ENCODE measurements around the gene CDHR2.

The CDHR2 gene

DNA sequence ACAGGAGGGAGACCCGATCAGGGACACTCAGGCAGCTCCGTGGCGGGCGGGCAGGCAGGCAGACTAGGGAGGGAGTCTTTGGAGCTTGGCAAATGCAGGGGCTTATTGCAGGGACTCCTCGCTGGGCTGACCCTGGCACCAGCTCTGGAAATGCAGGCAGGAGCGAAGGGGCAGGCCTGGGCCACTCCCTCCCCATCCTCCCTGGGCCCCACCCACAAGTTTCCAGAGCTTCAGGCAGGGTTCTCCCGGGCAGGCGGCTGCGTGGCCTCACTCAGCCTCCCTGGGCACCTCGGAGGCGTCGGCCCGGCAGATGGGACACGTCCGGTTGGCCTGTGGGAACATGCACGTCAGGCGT, 20.4 kb upstream of the CDHR2 start:
- H3K36me3 ChIP-seq, result peaks cover 61% of the 10 kb centered on the region
- no peak for TF ChIP-seq Cebpa-rat (IDR thresholded peaks at IDR 0.05)
- peak overlapping the region; percentile 98 for H3K27ac ChIP-seq
- H4K20me1 ChIP-seq, result peaks cover 72% of the 10 kb centered on the region
- H3K9me3 ChIP-seq, result no peaks in the 10 kb centered on the region
- H3K4me2 ChIP-seq, result peak overlapping the region; percentile 96
- H3K27me3 ChIP-seq, result no peaks in the 10 kb centered on the region
- H3K9ac ChIP-seq, result peak overlapping the region; percentile 78
- H3K4me1 ChIP-seq, result peaks cover 69% of the 10 kb centered on the region
- peak overlapping the region; percentile 52; the same call in 1 of the 2 replicates for H3K4me3 ChIP-seq

DNA sequence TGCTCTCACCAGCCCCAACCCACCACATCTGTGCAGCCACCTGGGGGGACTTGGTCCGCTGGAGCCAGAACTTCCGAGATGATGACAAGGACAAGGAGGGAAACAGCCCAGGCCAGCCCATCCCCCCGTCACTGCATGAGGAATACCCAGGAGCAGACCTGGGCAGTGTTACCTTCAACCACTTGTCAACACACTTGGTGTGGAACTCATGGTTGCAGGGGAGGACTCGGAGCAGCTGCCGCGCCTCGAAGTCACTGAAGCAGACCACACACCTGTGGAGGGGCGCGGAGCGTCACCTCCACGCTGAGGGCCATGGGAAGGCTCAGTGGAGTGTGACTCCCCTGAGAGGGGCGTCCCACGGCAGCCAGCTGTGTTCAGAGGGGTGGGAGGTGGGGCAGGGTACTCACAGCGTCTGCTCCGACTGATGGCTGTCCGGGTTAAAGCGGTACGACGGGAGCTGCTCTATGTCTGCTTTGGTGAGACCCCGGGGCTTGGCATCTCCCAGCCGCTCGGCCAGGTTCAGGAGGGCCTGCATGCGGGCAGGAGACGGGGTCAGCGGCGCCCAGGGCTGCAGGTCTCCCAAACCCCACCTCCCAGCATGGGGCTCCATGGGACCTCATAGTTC, 19.9 kb upstream of the CDHR2 start:
- Histone ChIP-seq H3K4me3 (peak overlapping the region; percentile 52), H3K9me3 (no peaks in the 10 kb centered on the region), H3K9ac (peak overlapping the region; percentile 78), H3K4me2 (peak overlapping the region; percentile 96), H3K4me1 (peaks cover 73% of the 10 kb centered on the region), H4K20me1 (peaks cover 77% of the 10 kb centered on the region), H3K27me3 (no peaks in the 10 kb centered on the region), H3K36me3 (peaks cover 61% of the 10 kb centered on the region), H3K27ac (peak overlapping the region; percentile 98)
- no peak for TF ChIP-seq Cebpa-rat (IDR thresholded peaks at IDR 0.05)

DNA sequence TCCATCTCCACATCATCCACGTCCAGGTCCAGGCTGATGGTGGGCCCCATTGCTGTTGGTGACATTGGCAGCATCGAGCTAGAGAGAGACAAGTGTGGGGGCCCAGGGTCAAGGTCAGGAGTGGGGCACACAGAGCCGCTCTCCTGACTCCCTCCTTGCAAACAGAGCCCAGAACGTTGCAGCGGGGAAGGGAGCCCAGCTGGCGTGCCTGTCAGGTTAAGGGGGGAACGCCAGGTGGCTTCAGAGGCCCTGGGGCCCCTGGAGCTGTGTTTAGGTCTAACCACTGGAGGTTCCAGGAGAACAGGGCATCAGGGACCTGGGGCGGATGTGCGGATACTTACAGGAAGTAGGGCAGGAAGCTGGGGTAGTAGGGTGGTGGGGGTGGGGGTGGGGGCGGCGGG, 19.4 kb upstream of the CDHR2 start:
- TF ChIP-seq Cebpa-rat (IDR thresholded peaks at IDR 0.05), result no peak
- Histone ChIP-seq H3K9me3 (no peaks in the 10 kb centered on the region), H3K4me1 (peaks cover 79% of the 10 kb centered on the region), H3K36me3 (peaks cover 61% of the 10 kb centered on the region), H3K4me3 (peak overlapping the region; percentile 52), H3K4me2 (peak overlapping the region; percentile 96), H3K27ac (peak overlapping the region; percentile 98), H3K9ac (peak overlapping the region; percentile 78), H3K27me3 (no peaks in the 10 kb centered on the region), H4K20me1 (peaks cover 82% of the 10 kb centered on the region)

DNA sequence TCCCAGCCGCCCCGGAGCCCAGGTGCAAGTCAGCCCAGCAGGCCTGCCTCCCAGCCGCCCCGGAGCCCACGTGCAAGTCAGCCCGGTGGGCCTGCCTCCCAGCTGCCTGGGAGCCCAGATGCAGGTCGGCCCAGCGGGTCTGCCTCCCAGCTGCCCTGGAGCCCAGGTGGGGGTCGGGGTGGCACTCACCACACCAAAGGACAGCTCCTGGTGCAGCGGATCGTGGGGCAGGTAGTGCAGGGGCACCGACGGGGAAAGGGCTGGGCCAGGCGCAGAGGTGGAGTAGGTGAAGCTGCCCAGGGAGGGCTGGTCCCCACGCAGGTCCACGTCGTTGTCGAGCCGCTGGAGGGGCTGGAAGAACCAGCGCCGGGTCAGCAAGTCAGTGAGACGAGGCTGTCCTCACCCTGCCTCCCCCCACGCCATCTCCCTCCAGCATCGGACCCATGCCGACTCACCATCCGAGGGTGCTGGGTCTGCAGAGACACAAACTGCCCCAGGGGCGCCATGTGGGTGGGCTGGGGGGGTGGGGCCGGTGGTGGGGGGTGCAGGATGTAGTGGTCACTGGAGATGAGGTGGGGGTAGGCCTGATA, 18.7 kb upstream of the CDHR2 start:
- no peaks in the 10 kb centered on the region for H3K9me3 ChIP-seq
- H4K20me1 ChIP-seq, result peaks cover 85% of the 10 kb centered on the region
- H3K4me3 ChIP-seq, result peak overlapping the region; percentile 54; the same call in 1 of the 2 replicates
- peak overlapping the region; percentile 60; the same call in 1 of the 2 replicates for H3K9ac ChIP-seq
- no peaks in the 10 kb centered on the region for H3K27me3 ChIP-seq
- TF ChIP-seq Cebpa-rat (IDR thresholded peaks at IDR 0.05), result no peak
- H3K4me1 ChIP-seq, result peaks cover 86% of the 10 kb centered on the region
- peak overlapping the region; percentile 90 for H3K27ac ChIP-seq
- peak overlapping the region; percentile 99 for H3K4me2 ChIP-seq
- peaks cover 55% of the 10 kb centered on the region for H3K36me3 ChIP-seq

DNA sequence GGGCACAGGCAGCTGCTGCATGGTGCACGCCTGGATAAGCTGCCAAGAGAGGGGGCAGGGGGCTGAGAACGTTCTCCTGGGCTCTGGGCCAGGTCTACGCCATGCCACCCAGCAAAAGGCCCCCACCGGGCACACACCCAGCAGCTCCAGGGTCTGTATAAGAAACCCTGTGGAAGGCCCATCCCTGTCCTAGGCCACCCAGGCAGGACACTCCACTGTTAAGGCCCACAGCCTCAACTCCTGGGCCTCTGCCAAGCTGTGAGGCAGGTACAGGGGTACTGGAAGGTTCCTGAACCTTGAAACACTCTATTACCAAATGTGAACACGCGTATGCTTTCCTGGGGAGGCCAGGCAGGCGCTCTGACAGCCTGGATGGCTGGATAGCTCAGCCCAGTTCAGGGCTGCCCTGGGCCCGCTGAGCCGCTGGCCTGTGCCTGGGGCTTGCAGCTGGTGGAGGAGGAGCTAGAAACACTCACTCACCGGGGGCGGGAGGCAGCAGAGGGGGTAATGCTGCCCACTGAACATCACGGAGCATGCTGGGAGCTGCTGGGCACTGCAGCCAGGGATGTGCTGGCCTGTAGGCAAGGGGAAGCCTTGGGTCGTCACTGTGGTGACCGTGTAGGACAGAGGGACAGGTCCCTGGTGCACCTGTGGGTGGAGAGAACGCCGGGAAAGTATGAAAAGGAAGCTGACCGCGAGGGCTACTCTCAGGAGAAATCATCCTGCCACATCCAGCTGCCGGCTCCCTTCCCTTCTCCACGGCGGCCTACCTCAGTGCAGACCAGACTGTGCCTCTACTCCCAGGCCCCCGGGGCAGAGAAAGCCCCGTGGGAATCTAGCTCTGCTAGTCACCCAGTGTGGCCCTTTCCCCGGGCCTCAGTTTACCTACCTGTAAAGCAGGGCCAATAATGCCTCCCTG, 17.9 kb upstream of the CDHR2 start:
- H4K20me1 ChIP-seq, result peaks cover 84% of the 10 kb centered on the region
- peak overlapping the region; percentile 69 for H3K9ac ChIP-seq
- H3K4me2 ChIP-seq, result peak overlapping the region; percentile 99
- peak overlapping the region; percentile 54 for H3K4me3 ChIP-seq
- H3K9me3 ChIP-seq, result no peaks in the 10 kb centered on the region
- peak overlapping the region; percentile 90 for H3K27ac ChIP-seq
- peaks cover 49% of the 10 kb centered on the region for H3K36me3 ChIP-seq
- no peak for TF ChIP-seq Cebpa-rat (IDR thresholded peaks at IDR 0.05)
- H3K27me3 ChIP-seq, result no peaks in the 10 kb centered on the region
- H3K4me1 ChIP-seq, result peaks cover 89% of the 10 kb centered on the region

DNA sequence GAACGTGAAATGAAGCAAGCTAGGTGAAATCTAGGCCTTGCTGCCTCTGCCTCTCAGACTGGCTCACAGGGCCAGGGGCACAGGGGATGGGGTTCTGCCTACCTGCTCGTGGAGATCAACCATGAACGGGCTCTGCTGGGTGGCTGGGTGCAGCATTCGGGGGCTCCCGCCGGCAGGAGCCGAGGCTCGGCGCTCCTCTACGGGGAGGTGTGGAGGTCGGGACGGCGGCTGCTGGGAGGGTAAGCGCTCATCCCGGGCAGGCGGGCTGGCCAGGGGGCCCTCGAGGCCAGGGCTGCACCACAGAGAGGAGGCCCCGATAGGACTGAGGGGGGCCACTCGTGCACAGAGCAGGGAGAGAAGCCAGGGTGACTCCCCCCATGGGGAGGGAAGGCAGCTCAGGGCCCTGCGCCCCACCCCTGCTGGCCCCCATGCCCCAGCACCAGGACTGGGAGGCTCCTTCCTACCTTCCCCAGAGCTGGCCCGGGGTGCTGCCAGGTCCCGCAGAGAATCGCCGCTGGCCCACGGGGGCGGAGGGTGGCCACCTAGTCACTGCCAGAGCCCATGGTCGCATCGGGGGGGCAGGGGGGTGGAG, 17.1 kb upstream of the CDHR2 start:
- peaks cover 41% of the 10 kb centered on the region for H3K36me3 ChIP-seq
- no peak for TF ChIP-seq Cebpa-rat (IDR thresholded peaks at IDR 0.05)

DNA sequence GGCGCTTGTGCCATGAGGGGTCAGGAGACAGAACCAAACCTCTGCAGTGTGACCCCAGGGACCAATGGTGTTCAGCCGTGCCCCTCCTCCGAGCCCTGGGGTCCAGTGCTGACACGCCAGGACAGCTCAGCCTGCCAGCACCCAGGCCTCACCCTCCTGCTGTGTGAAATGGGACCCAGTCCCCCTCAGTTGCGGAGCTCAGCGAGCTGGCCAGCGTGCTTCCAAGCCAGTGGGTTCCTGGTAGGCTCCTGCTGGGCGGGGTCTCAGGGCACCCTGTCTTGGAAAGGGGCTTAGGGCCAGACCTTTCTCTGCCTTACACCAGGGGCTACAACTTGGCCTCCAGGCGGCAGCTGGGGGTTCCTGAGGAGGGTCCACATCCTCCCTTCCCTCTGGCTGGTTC, 16.3 kb upstream of the CDHR2 start:
- Histone ChIP-seq H3K4me3 (peak overlapping the region; percentile 88), H3K4me1 (peaks cover 77% of the 10 kb centered on the region), H3K9ac (peak overlapping the region; percentile 100), H3K36me3 (peaks cover 33% of the 10 kb centered on the region), H4K20me1 (peaks cover 69% of the 10 kb centered on the region), H3K9me3 (no peaks in the 10 kb centered on the region), H3K4me2 (peak overlapping the region; percentile 99), H3K27ac (peak overlapping the region; percentile 100), H3K27me3 (no peaks in the 10 kb centered on the region)
- TF ChIP-seq Cebpa-rat (IDR thresholded peaks at IDR 0.05), result no peak

More for the DNA sequence above, 17.1 kb upstream of the CDHR2 start:
- peaks cover 77% of the 10 kb centered on the region for H4K20me1 ChIP-seq
- H3K4me2 ChIP-seq, result peak overlapping the region; percentile 99
- peak overlapping the region; percentile 90 for H3K27ac ChIP-seq
- H3K9me3 ChIP-seq, result no peaks in the 10 kb centered on the region
- H3K4me1 ChIP-seq, result peaks cover 85% of the 10 kb centered on the region
- peak overlapping the region; percentile 69 for H3K9ac ChIP-seq
- peak overlapping the region; percentile 54 for H3K4me3 ChIP-seq
- H3K27me3 ChIP-seq, result no peaks in the 10 kb centered on the region

DNA sequence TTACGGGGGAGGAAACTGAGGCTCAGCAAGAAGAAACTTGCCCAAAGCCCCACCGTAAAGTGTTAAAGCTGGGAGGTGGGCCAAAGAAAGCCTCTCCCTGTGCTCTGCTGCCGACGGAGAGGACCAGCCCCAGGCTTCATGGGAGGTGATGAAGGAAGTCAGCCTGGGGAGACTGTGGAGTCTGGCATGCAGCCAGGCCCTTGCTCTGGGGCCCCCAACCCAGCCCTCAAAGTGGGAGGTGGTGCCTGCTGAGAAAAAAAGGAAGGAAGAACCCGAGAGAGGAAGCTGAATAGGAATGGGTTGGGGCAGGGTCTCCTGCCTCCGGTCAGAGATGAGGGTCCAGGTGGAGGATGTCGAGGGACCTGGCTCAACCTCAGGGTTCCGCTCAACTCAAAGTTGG, 15.8 kb upstream of the CDHR2 start:
- no peak for TF ChIP-seq Cebpa-rat (IDR thresholded peaks at IDR 0.05)
- no peaks in the 10 kb centered on the region for H3K9me3 ChIP-seq
- H3K27me3 ChIP-seq, result no peaks in the 10 kb centered on the region
- peaks cover 27% of the 10 kb centered on the region for H3K36me3 ChIP-seq
- H3K4me1 ChIP-seq, result peaks cover 76% of the 10 kb centered on the region
- peak overlapping the region; percentile 88 for H3K4me3 ChIP-seq
- peak overlapping the region; percentile 100 for H3K9ac ChIP-seq
- H3K27ac ChIP-seq, result peak overlapping the region; percentile 100
- H3K4me2 ChIP-seq, result peak overlapping the region; percentile 99
- peaks cover 63% of the 10 kb centered on the region for H4K20me1 ChIP-seq

DNA sequence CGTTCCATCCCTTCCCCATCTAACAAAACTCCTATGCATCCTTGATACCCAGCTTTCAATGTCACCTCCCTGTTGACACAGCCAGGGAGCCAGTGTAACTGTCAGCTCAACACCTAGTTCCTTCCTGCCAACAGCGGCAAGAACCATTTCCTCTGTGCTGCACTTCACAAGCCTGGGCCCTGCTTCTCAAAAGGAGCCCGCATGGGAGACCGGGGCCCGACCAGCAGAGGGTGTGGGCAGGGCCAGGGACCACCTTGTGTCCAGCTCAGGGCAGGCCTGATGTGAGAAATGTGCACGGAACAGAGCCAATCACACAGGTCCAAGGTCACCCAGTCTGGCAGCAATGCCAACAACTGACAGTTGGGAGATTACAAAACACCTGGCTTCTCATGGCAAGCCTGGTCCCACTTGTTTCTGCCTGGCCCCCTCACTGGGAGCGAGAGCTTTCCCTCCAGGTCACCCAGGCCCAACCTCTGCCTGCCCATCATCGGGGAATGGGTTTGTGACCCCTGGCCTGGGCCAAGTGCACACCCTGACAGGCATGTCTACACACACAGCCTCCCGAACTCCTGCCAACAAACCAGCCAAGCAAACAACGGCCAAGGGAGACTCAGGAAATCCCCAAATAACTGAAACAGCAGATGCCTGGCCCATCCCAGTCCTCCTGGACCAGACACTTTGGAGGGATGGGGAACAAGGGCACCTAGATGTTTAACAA, 15.1 kb upstream of the CDHR2 start:
- H4K20me1 ChIP-seq, result peaks cover 56% of the 10 kb centered on the region
- peak overlapping the region; percentile 99 for H3K4me2 ChIP-seq
- peak overlapping the region; percentile 88 for H3K4me3 ChIP-seq
- no peaks in the 10 kb centered on the region for H3K27me3 ChIP-seq
- H3K4me1 ChIP-seq, result peaks cover 76% of the 10 kb centered on the region
- no peak for TF ChIP-seq Cebpa-rat (IDR thresholded peaks at IDR 0.05)
- peaks cover 21% of the 10 kb centered on the region for H3K36me3 ChIP-seq
- peak overlapping the region; percentile 100 for H3K9ac ChIP-seq
- H3K9me3 ChIP-seq, result no peaks in the 10 kb centered on the region
- peak overlapping the region; percentile 100 for H3K27ac ChIP-seq

Data from BLaER1 (cell line).